ENCODE measurements around the gene LEFTY2.

GRCh38 chr1:225965231-225965630, 24.2 kb upstream of the LEFTY2 start:
- TF ChIP-seq CTCF (conservative IDR thresholded peaks at IDR 0.05; ENCODE audit: low read length) (no peak), EZH2phosphoT487 (IDR thresholded peaks at IDR 0.05; ENCODE audit: borderline replicate concordance) (no peak)

Data from Loucy (cell line).